ENCODE measurements around the gene EHMT1.
A peak's percentile ranks its signal among the peaks of the same experiment; 100 is the strongest.

Gene EHMT1

GRCh38 chr9:137750566-137750965 is 131.8 kb downstream of the EHMT1 start:
- peaks cover 0 to 4% of the 10 kb centered on the region in 2 donors for H3K9me3 Mint-ChIP-seq
- peak overlapping the region; percentile 67 to 74 for H3K27ac Mint-ChIP-seq
- no peak for ATAC-seq (replicated peaks)
- H3K27me3 Mint-ChIP-seq: no peaks in the 10 kb centered on the region
- H3K4me3 Mint-ChIP-seq: no peak overlapping the region
- no peak for DNase-seq
- peaks cover 63% of the 10 kb centered on the region for H3K36me3 Mint-ChIP-seq (ENCODE audit: insufficient read depth)
- H3K4me1 Mint-ChIP-seq (ENCODE audit: low read depth in 2 of 2): peaks cover 14 to 17% of the 10 kb centered on the region in 2 donors

- ATAC-seq (replicated peaks) (no peak), DNase-seq (no peak)
- H3K27ac Mint-ChIP-seq: no peak overlapping the region
- H3K36me3 Mint-ChIP-seq (ENCODE audit: insufficient read depth): peaks cover 54% of the 10 kb centered on the region
- peaks cover 0 to 4% of the 10 kb centered on the region in 2 donors for H3K9me3 Mint-ChIP-seq
- H3K4me1 Mint-ChIP-seq (ENCODE audit: low read depth in 2 of 2): peaks cover 14 to 17% of the 10 kb centered on the region in 2 donors
- H3K4me3 Mint-ChIP-seq: no peak overlapping the region
- H3K27me3 Mint-ChIP-seq: no peaks in the 10 kb centered on the region
Observed at GRCh38 chr9:137751616-137752015, 132.8 kb downstream of the EHMT1 start.

GRCh38 chr9:137752426-137752825 is 133.6 kb downstream of the EHMT1 start:
- H3K27ac Mint-ChIP-seq: peak overlapping the region in 1 of 2 donors; percentile 5
- H3K4me1 Mint-ChIP-seq (ENCODE audit: low read depth in 2 of 2): peaks cover 20 to 25% of the 10 kb centered on the region in 2 donors
- H3K27me3 Mint-ChIP-seq: no peaks in the 10 kb centered on the region
- no peak overlapping the region for H3K4me3 Mint-ChIP-seq
- no peak for ATAC-seq (replicated peaks)
- DNase-seq: no peak
- peaks cover 0 to 4% of the 10 kb centered on the region in 2 donors for H3K9me3 Mint-ChIP-seq
- peaks cover 48% of the 10 kb centered on the region for H3K36me3 Mint-ChIP-seq (ENCODE audit: insufficient read depth)

GRCh38 chr9:137753192-137753765 is 134.5 kb downstream of the EHMT1 start:
- peaks cover 29 to 32% of the 10 kb centered on the region in 2 donors for H3K4me1 Mint-ChIP-seq (ENCODE audit: low read depth in 2 of 2)
- H3K9me3 Mint-ChIP-seq: peaks cover 0 to 4% of the 10 kb centered on the region in 2 donors
- ATAC-seq (replicated peaks) (no peak), DNase-seq (no peak)
- H3K27ac Mint-ChIP-seq: peak overlapping the region; percentile 29 to 66
- no peaks in the 10 kb centered on the region for H3K27me3 Mint-ChIP-seq
- H3K36me3 Mint-ChIP-seq (ENCODE audit: insufficient read depth): peaks cover 46% of the 10 kb centered on the region
- H3K4me3 Mint-ChIP-seq: no peak overlapping the region

- peak overlapping the region; percentile 41 to 57 for H3K27ac Mint-ChIP-seq
Observed at GRCh38 chr9:137755261-137755927, 136.6 kb downstream of the EHMT1 start.

GRCh38 chr9:137756045-137756744 is 137.4 kb downstream of the EHMT1 start:
- peaks cover 0 to 4% of the 10 kb centered on the region in 2 donors for H3K9me3 Mint-ChIP-seq
- no peak for ATAC-seq (replicated peaks)
- H3K36me3 Mint-ChIP-seq (ENCODE audit: insufficient read depth): peaks cover 48% of the 10 kb centered on the region
- H3K4me3 Mint-ChIP-seq: peak overlapping the region in 1 of 2 donors; percentile 32
- H3K27ac Mint-ChIP-seq: peak overlapping the region; percentile 41 to 86
- no peaks in the 10 kb centered on the region for H3K27me3 Mint-ChIP-seq
- H3K4me1 Mint-ChIP-seq (ENCODE audit: low read depth in 2 of 2): peaks cover 30 to 39% of the 10 kb centered on the region in 2 donors
- DNase-seq: no peak

More at GRCh38 chr9:137755261-137755927, 136.6 kb downstream of the EHMT1 start:
- H3K4me3 Mint-ChIP-seq: no peak overlapping the region
- peaks cover 35 to 36% of the 10 kb centered on the region in 2 donors for H3K4me1 Mint-ChIP-seq (ENCODE audit: low read depth in 2 of 2)
- H3K27me3 Mint-ChIP-seq: no peaks in the 10 kb centered on the region
- peaks cover 55% of the 10 kb centered on the region for H3K36me3 Mint-ChIP-seq (ENCODE audit: insufficient read depth)
- no peak for DNase-seq
- peaks cover 0 to 4% of the 10 kb centered on the region in 2 donors for H3K9me3 Mint-ChIP-seq
- ATAC-seq (replicated peaks): no peak

GRCh38 chr9:137757139-137757538 is 138.3 kb downstream of the EHMT1 start:
- H3K4me1 Mint-ChIP-seq (ENCODE audit: low read depth in 2 of 2): peaks cover 29 to 43% of the 10 kb centered on the region in 2 donors
- peak overlapping the region; percentile 84 to 87 for H3K27ac Mint-ChIP-seq
- ATAC-seq (replicated peaks) (no peak), DNase-seq (no peak)
- H3K36me3 Mint-ChIP-seq (ENCODE audit: insufficient read depth): peaks cover 43% of the 10 kb centered on the region
- no peaks in the 10 kb centered on the region for H3K27me3 Mint-ChIP-seq
- peaks cover 0 to 4% of the 10 kb centered on the region in 2 donors for H3K9me3 Mint-ChIP-seq
- peak overlapping the region in 1 of 2 donors; percentile 45 for H3K4me3 Mint-ChIP-seq

GRCh38 chr9:137757613-137758029 is 138.8 kb downstream of the EHMT1 start:
- peak in 1 of 3 experiments; percentile 15 for DNase-seq
- peak; percentile 83 for ATAC-seq (replicated peaks)
- H3K4me1 Mint-ChIP-seq (ENCODE audit: low read depth in 2 of 2): peaks cover 29 to 44% of the 10 kb centered on the region in 2 donors
- H3K27me3 Mint-ChIP-seq: no peaks in the 10 kb centered on the region
- H3K9me3 Mint-ChIP-seq: peaks cover 0 to 4% of the 10 kb centered on the region in 2 donors
- H3K27ac Mint-ChIP-seq: peak overlapping the region; percentile 84 to 87
- peak overlapping the region; percentile 45 to 53 for H3K4me3 Mint-ChIP-seq
- peaks cover 44% of the 10 kb centered on the region for H3K36me3 Mint-ChIP-seq (ENCODE audit: insufficient read depth)

GRCh38 chr9:137758067-137758466 is 139.3 kb downstream of the EHMT1 start:
- peaks cover 0 to 4% of the 10 kb centered on the region in 2 donors for H3K9me3 Mint-ChIP-seq
- no peak for DNase-seq

GRCh38 chr9:137759117-137759516 is 140.3 kb downstream of the EHMT1 start:
- Mint-ChIP-seq H3K27ac (peak overlapping the region in 1 of 2 donors; percentile 88), H3K4me1 (ENCODE audit: low read depth in 2 of 2) (peaks cover 29 to 40% of the 10 kb centered on the region in 2 donors), H3K4me3 (no peak overlapping the region), H3K36me3 (ENCODE audit: insufficient read depth) (peaks cover 50% of the 10 kb centered on the region), H3K27me3 (no peaks in the 10 kb centered on the region), H3K9me3 (peaks cover 0 to 4% of the 10 kb centered on the region in 2 donors)
- DNase-seq: no peak
- no peak for ATAC-seq (replicated peaks)

More at GRCh38 chr9:137758067-137758466, 139.3 kb downstream of the EHMT1 start:
- peaks cover 44% of the 10 kb centered on the region for H3K36me3 Mint-ChIP-seq (ENCODE audit: insufficient read depth)
- peak overlapping the region; percentile 45 to 53 for H3K4me3 Mint-ChIP-seq
- peak; percentile 5 for ATAC-seq (replicated peaks)
- no peaks in the 10 kb centered on the region for H3K27me3 Mint-ChIP-seq
- peak overlapping the region; percentile 84 to 87 for H3K27ac Mint-ChIP-seq
- peaks cover 27 to 40% of the 10 kb centered on the region in 2 donors for H3K4me1 Mint-ChIP-seq (ENCODE audit: low read depth in 2 of 2)

GRCh38 chr9:137759649-137760321 is 141.0 kb downstream of the EHMT1 start:
- Mint-ChIP-seq H3K4me1 (ENCODE audit: low read depth in 2 of 2) (peaks cover 33 to 40% of the 10 kb centered on the region in 2 donors), H3K4me3 (peak overlapping the region in 1 of 2 donors; percentile 14), H3K9me3 (peaks cover 0 to 4% of the 10 kb centered on the region in 2 donors), H3K36me3 (ENCODE audit: insufficient read depth) (peaks cover 50% of the 10 kb centered on the region), H3K27me3 (no peaks in the 10 kb centered on the region), H3K27ac (peak overlapping the region in 1 of 2 donors; percentile 88)
- DNase-seq (no peak), ATAC-seq (replicated peaks) (no peak)

- Mint-ChIP-seq H3K36me3 (ENCODE audit: insufficient read depth) (peaks cover 45% of the 10 kb centered on the region), H3K4me3 (no peak overlapping the region), H3K9me3 (no peaks in the 10 kb centered on the region), H3K4me1 (ENCODE audit: low read depth in 2 of 2) (peaks cover 33 to 37% of the 10 kb centered on the region in 2 donors), H3K27me3 (no peaks in the 10 kb centered on the region), H3K27ac (peak overlapping the region in 1 of 2 donors; percentile 85)
- ATAC-seq (replicated peaks) (no peak), DNase-seq (no peak)
Observed at GRCh38 chr9:137760426-137760825, 141.6 kb downstream of the EHMT1 start.

- H3K4me1 Mint-ChIP-seq (ENCODE audit: low read depth in 2 of 2): peaks cover 33 to 37% of the 10 kb centered on the region in 2 donors
- H3K4me3 Mint-ChIP-seq: no peak overlapping the region
- H3K27me3 Mint-ChIP-seq: no peaks in the 10 kb centered on the region
- ATAC-seq (replicated peaks) (peak; percentile 21), DNase-seq (no peak)
- peak overlapping the region; percentile 35 to 85 for H3K27ac Mint-ChIP-seq
- peaks cover 48% of the 10 kb centered on the region for H3K36me3 Mint-ChIP-seq (ENCODE audit: insufficient read depth)
- H3K9me3 Mint-ChIP-seq: no peaks in the 10 kb centered on the region
Observed at GRCh38 chr9:137761032-137761431, 142.2 kb downstream of the EHMT1 start.
